ENCODE measurements around the gene ZNF287.
"Not testable (repeated sequence)": the region's sequence is repeated elsewhere in the genome, so short reads cannot be mapped to it uniquely, and the experiment has no call there.

ZNF287 gene

DNA sequence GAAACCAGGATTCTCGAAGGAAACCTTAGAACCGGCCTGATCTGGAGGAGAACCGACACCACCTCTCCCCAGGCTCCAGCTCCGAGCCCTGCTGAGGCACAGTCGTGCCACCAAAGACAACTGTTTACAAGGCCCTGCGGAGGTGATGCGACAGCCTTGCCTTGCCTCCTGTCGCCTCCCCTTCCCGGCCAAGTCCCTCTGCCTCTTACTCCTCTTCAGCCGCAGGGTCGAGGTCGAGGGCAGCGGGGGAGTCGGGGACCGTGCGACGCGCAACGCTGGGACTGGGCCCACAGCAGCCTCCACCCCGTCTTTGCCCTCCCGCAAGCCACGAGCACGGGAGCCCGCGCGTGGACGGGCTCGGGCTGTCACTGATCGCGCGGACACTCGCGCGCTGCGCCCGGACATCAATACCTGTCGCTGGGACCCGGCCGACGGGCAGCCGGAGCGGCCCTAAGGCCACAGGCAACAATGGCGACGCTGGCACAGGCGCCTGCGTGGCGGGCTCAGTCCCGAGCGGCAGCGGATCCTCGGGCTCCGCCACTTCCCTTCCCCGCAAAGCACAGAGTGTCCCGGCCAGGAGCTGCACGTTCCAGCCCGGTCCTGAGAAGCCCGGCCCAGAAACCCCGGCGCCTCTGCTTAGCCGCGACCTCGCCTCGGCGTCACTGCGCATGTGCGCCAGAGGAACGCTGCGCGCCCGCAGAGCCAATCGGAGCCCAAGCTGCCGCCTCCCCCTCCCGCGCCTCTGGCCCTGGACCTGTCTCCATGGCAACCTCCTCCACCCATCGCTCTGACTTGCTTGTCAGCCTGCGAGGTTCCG is at the start of gene ZNF287:
Gene ZNF287, minus strand, starts transcription at position 664 of the 817 bp plus-strand sequence. CDS start 1,473 bp downstream, outside the sequence.
- peak; percentile 98 for DNase-seq

DNA sequence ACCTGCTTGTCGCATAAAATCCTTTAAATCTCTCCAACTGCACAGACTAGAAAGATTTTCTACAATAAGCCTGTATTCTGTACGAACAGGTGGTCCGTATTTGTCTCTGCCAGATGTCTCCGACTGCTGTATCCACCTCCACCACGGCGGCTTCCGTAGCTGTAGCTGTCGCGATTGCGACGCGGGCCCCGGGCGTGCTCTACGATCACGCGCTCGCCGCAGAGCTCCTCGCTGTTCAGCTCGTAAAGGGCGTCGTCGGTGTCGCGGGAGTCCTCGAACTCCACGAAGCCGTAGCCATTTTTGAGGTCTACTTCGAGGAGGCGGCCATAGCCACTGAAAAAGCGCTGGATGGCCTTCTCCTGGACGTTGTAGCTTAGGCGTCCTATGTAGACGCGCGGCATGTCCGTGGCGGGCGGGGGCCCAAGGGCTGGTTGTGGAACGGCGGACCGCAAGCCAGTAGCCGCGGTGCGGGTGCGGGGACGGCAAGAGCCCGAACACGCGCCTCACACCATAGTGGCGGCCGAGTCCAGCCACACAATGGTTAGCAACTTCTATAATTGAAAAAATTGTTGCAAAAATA is 48.6 kb upstream of the ZNF287 start:
- DNase-seq, result no peak

DNA sequence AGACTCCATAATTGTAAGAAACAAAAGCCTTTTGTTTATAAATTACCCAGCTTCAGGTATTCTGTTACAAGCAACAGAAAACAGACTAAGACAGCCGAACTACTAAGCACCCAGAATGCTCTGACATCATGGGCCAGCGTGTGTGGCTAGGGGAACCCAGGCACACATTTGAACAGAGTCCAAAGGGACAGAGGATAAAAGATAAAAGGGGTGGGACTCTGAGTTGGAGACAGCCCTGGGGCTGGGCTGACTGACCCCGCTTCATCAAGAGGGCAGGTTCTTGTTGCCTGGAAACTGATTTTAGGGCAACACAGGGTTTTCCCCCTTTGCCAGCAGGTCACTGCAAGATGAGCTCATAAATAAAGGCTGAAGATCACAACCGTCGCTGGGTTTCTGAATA is 30.5 kb upstream of the ZNF287 start:
- no peak for DNase-seq

- DNase-seq, result no peak
These were observed 24.5 kb upstream of the ZNF287 start for GRCh38 chr17:16593356-16594102.

DNA sequence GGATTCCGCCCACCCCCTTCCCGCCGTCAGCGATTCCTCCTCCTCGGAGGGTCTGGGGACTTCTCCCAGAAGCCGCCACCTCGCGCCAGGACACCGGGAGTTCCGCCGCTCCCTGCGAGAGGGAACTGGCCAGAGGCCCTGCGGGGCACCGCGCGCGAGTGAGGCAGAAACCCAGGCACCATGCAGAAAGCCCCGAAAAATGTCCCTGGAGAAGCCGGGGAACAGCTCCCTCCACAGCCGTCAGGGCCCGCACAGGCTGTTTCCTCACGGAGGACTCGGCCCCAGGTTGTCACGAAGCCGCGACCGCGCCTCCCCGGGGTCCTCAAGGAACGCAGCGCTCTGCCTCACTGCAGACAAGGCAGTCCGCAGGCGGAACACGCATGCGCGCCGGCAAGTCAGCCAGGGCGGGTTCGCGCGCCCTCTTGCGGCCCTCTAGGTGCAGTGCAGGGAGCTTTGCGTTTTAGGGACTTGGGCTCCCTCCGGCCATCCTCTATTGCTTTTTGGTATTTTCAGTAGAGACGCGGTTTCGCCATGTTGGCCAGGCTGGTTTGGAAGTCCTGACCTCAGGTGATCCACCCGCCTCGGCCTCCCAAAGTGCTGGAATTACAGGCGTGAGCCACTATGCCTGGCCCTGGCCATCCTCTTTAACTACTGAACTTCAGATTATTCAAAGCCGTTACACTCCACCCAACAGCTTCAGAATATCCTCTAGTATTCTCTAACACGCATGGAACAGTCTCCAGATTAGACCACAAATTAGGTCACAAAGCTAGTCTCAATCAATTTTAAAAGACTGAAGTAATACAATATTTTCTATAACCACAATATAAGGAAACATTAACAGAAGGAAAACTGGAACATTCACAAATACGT is 20.3 kb upstream of the ZNF287 start:
- DNase-seq, result peak; percentile 92

- DNase-seq, result no peak
These were observed 16.8 kb upstream of the ZNF287 start for GRCh38 chr17:16585796-16586195.

- peak; percentile 96 for DNase-seq
These were observed 15.4 kb upstream of the ZNF287 start for GRCh38 chr17:16584273-16584995.

- no peak for DNase-seq
These were observed 14.8 kb upstream of the ZNF287 start for GRCh38 chr17:16583781-16584180.

GRCh38 chr17:16573466-16573865 is 4.5 kb upstream of the ZNF287 start:
- no peak for DNase-seq

DNA sequence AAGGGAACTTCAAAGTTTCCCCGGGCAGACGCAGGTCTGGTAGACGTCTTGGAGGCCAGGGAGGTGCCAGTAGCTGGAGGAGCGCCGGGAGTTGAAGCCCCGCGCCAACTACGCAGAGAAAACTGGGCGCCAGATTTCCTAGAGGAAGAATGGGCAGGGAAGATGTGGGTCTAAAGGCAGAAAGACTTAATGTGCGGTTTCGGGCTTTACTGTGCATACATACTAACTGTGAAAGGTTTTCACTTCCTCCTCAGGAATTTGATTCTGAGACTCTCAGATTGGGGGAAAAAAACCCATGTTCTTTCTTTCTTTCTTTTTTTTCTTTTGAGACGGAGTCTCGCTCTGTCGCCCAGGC is 331 bp upstream of the ZNF287 start:
- DNase-seq, result no peak

- DNase-seq, result no peak
These were observed 16.4 kb downstream of the ZNF287 start for GRCh38 chr17:16552637-16553045.

DNA sequence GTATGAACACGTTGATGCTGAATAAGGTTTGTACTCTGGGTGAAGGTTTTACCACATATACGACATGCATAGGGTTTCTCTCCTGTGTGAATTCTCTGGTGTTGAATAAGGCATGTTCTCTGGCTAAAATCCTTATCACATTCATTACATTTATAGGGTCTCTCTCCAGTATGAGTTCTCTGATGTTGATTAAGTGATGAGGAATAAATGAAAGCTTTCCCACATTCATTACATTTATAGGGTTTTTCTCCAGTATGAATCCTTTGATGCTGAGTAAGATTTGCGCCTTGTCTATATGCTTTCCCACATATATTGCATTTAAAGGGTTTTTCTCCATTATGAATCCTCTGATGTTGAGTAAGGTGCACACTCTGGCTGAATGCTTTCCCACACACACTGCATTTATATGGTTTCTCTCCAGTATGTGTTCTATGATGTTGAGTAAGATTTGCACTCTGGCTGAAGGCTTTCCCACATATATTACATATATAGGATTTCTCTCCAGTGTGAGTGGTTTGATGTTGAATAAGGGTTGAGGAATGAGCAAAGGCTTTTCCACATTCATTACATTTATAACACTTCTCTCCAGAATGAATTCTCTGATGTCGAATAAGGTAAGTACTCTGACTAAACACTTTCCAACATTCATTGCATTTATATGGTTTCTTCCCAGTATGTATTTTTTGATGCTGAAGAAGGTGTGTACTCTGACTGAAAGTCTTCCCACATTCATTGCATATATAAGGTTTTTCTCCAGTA is 16.9 kb downstream of the ZNF287 start:
- no peak for DNase-seq

GRCh38 chr17:16537130-16537458 is 31.9 kb downstream of the ZNF287 start:
- DNase-seq, result no peak

DNA sequence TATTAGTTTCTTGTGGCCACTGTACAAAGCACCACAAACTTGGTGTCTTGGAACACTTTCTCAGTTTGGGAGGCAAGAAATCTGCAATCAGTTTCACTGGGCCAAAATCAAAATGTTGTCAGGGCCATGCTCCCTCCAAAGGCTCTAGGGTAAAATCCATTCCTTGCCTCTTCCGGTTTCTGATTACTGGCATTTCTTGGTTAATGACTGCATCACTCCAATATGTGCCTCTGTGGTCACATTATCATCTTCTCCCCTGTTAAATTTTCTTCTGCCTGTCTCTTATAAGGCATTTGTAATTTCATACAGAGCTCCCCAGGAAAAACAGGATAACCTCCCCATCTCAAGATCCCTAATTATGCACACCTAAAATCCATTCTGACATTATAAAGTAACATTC is 34.8 kb downstream of the ZNF287 start:
- no peak for DNase-seq

- no peak for DNase-seq
These were observed 39.1 kb downstream of the ZNF287 start for GRCh38 chr17:16529906-16530305.

DNA sequence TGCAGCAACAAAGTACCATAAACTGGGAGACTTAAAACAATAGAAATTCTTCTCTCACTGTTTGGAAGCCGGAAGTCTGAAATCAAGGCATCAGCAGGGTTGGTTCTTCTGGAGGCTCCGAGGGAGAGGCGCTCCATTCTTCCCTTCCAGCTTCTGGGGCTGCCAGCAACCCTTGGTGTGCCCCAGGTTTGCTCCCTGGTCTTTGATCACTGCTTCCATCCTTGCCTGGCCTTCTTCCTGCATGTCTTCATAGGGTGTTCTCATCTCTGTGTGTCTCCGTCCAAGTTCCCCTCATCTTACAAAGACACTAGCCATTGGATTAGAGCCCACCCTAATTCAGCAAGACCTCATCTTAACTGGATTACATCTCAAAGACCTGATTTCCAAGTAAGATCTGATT is 41.7 kb downstream of the ZNF287 start:
- no peak for DNase-seq

DNA sequence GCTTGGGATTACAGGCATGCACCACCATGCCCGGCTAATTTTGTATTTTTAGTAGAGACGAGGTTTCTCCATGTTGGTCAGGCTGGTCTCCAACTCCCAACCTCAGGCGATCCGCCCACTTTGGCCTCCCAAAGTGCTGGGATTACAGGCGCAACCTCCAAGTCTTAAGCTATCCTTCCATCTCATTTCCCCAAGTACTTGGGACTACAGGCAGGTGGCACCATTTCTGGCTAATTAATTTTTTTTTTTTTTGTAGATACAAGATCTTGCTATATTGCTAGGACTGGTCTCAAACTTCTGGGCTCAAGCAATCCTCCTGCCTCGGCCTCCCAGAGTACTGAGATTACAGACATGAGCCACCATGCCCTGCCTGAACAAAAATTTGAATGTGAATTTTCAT is 43.4 kb downstream of the ZNF287 start:
- not testable (repeated sequence) for DNase-seq

GRCh38 chr17:16521070-16521727 is 47.8 kb downstream of the ZNF287 start:
- peak; percentile 82 for DNase-seq

GRCh38 chr17:16519021-16519420 is 50.0 kb downstream of the ZNF287 start:
- DNase-seq, result no peak

DNA sequence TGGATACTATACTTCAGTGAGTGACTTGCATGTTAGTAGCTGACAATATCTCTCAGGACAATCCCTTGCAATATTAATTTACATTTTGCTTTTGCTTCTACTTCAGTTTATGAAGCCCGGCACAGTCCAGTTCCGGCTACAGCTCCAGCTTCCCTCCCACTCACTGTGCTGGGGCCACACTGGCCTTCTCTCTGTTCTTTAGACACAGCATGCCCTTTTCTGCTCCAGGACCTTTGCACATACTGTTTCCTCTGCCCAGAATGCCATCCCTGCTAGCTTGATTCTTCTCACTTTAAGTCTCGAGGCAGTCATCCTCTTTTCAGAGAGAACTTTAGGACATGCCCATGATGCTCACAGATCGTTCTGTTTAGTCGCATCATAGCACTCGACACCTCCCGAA is 51.5 kb downstream of the ZNF287 start:
- DNase-seq, result no peak

- DNase-seq, result no peak
These were observed 52.4 kb downstream of the ZNF287 start for GRCh38 chr17:16516594-16517051.
